Germinal center (tissue), 1 donor: ENCODE results near the gene RASAL2.
"Not testable (repeated sequence)": the region's sequence is repeated elsewhere in the genome, so short reads cannot be mapped to it uniquely, and the experiment has no call there.

Experiments
- DNase-seq: peaks from one replicate; pipeline ENCODE4 v3.0.0; 2012; ENCODE audit warnings: mixed read lengths, low spot score

RASAL2 gene

GRCh38 chr1:178345807-178346206 is 251.9 kb downstream of the RASAL2 start:
- no peak for DNase-seq

GRCh38 chr1:178349801-178350200 is 255.9 kb downstream of the RASAL2 start:
- DNase-seq: no peak

- DNase-seq: not testable (repeated sequence)
Observed at GRCh38 chr1:178351911-178352310, 258.0 kb downstream of the RASAL2 start.

GRCh38 chr1:178352790-178353416 is 259.0 kb downstream of the RASAL2 start:
- DNase-seq: no peak

- no peak for DNase-seq
Observed at GRCh38 chr1:178353524-178353923, 259.6 kb downstream of the RASAL2 start.

- no peak for DNase-seq
Observed at GRCh38 chr1:178354816-178355215, 260.9 kb downstream of the RASAL2 start.

- no peak for DNase-seq
Observed at GRCh38 chr1:178356299-178356698, 262.4 kb downstream of the RASAL2 start.

GRCh38 chr1:178358456-178358855 is 264.6 kb downstream of the RASAL2 start:
- no peak for DNase-seq

- no peak for DNase-seq
Observed at GRCh38 chr1:178360421-178360820, 266.5 kb downstream of the RASAL2 start.

- DNase-seq: no peak
Observed at GRCh38 chr1:178361847-178362246, 267.9 kb downstream of the RASAL2 start.

- DNase-seq: no peak
Observed at GRCh38 chr1:178362747-178363146, 268.8 kb downstream of the RASAL2 start.

GRCh38 chr1:178364782-178365181 is 270.9 kb downstream of the RASAL2 start:
- DNase-seq: no peak

- DNase-seq: no peak
Observed at GRCh38 chr1:178367151-178367550, 273.2 kb downstream of the RASAL2 start.

GRCh38 chr1:178368208-178368607 is 274.3 kb downstream of the RASAL2 start:
- DNase-seq: no peak

GRCh38 chr1:178371235-178371634 is 277.3 kb downstream of the RASAL2 start:
- DNase-seq: no peak

- no peak for DNase-seq
Observed at GRCh38 chr1:178371933-178372388, 278.1 kb downstream of the RASAL2 start.

- DNase-seq: no peak
Observed at GRCh38 chr1:178374016-178374415, 280.1 kb downstream of the RASAL2 start.

- DNase-seq: no peak
Observed at GRCh38 chr1:178376008-178376407, 282.1 kb downstream of the RASAL2 start.

- no peak for DNase-seq
Observed at GRCh38 chr1:178379807-178380206, 285.9 kb downstream of the RASAL2 start.

GRCh38 chr1:178382372-178382771 is 288.5 kb downstream of the RASAL2 start:
- no peak for DNase-seq

GRCh38 chr1:178385662-178386061 is 291.8 kb downstream of the RASAL2 start:
- no peak for DNase-seq

GRCh38 chr1:178388418-178389145 is 294.7 kb downstream of the RASAL2 start:
- DNase-seq: no peak

GRCh38 chr1:178389441-178389840 is 295.5 kb downstream of the RASAL2 start:
- DNase-seq: no peak

GRCh38 chr1:178390280-178390679 is 296.4 kb downstream of the RASAL2 start:
- DNase-seq: not testable (repeated sequence)
